HepG2 (cell line): Measurements from ENCODE around the gene KCTD5. TPM values are rescaled to one million over a fixed set of nuclear protein-coding genes. Genes with fewer than 3 reads are reported as not detected.

ENCODE experiments used
- AGO2 ChIP-seq: fragments of 200-400 bp; formaldehyde crosslinking; optimal IDR thresholded peaks from 2 replicates; pipeline ENCODE3; 2017; ENCODE audit warnings: mild to moderate bottlenecking, low read depth, low read length, moderate library complexity
- CCAR2 ChIP-seq: fragments of 200-400 bp; formaldehyde crosslinking; optimal IDR thresholded peaks from 2 replicates; pipeline ENCODE3; 2018; ENCODE audit warnings: low read depth, mild to moderate bottlenecking, low read length, moderate library complexity
- FLYWCH1 ChIP-seq: sonication (generic); formaldehyde crosslinking; IDR thresholded peaks from 2 replicates; pipeline ENCODE4 v1.8.1; 2023; ENCODE audit warnings: mild to moderate bottlenecking, missing genetic modification reagents
- FOXJ3 ChIP-seq: sonication (generic); formaldehyde crosslinking; IDR thresholded peaks from 2 replicates; pipeline ENCODE4 v1.4.0; 2020; ENCODE audit warnings: missing genetic modification reagents, mild to moderate bottlenecking, borderline replicate concordance
- GABPA ChIP-seq, 2 experiments: IDR thresholded peaks; 2 replicates each; pipeline ENCODE4 v1.6.1; 2011 to 2016; ENCODE audit warnings: low read depth in 2 of 2, low read length in 1 of 2, missing biosample characterization in 1 of 2, missing genetic modification characterization in 1 of 2
- GZF1 ChIP-seq: sonication (generic); formaldehyde crosslinking; IDR thresholded peaks from 2 replicates; pipeline ENCODE4 v1.5.1; 2020; ENCODE audit warnings: mild to moderate bottlenecking, missing genetic modification reagents
- MIER2 ChIP-seq: IDR thresholded peaks from 2 replicates; pipeline ENCODE4 v1.6.1; 2016; ENCODE audit warnings: missing biosample characterization, missing genetic modification reagents
- PHF8 ChIP-seq: sonication (generic); formaldehyde crosslinking; IDR thresholded peaks from 2 replicates; pipeline ENCODE4 v1.5.0; 2020; ENCODE audit warnings: missing genetic modification reagents
- RNF2 ChIP-seq: fragments of 450-650 bp; conservative IDR thresholded peaks from 2 replicates; pipeline ENCODE4 v1.6.1; 2016; ENCODE audit warnings: low read depth
- ZNF552 ChIP-seq: sonication (generic); formaldehyde crosslinking; IDR thresholded peaks from 2 replicates; pipeline ENCODE4 v1.9.0; 2022; ENCODE audit warnings: missing genetic modification reagents, mild to moderate bottlenecking, borderline replicate concordance
- ZNF564 ChIP-seq: sonication (generic); formaldehyde crosslinking; IDR thresholded peaks from 2 replicates; pipeline ENCODE4 v1.8.1; 2023; ENCODE audit warnings: mild to moderate bottlenecking, missing genetic modification reagents
- polyA plus RNA-seq, 8 experiments: library from polyadenylated mRNA; depleted of rRNA in 3 of 8; stranded (reverse) in 7 of 8; unstranded in 1 of 8; fragments of >200 nt; fragmentation: Illumina TruSeq in 4 of 8; extraction: Trizol in 4 of 8; gene quantifications; 2 replicates each; pipeline versions ENCODE4 v1.2.1 to v1.2.3, GENCODE V29; 2011 to 2016; ENCODE audit warnings: low read depth in 4 of 8, missing spikeins in 1 of 8, mixed read lengths in 1 of 8; ENCODE audit not compliant: insufficient read depth in 1 of 8
- total RNA-seq, 5 experiments: library from RNA; depleted of rRNA; stranded (reverse); fragments of >200 nt; fragmentation: Illumina TruSeq; extraction: Trizol; gene quantifications; 2 replicates each; pipeline ENCODE4 v1.2.3, GENCODE V29; 2016; ENCODE audit warnings: low read depth in 1 of 5
- TF ChIP-seq, protein P1 (sequence below): sonication (generic); formaldehyde crosslinking; IDR thresholded peaks from 2 replicates; pipeline ENCODE4 v1.5.1; 2020; ENCODE audit warnings: mild to moderate bottlenecking, missing genetic modification reagents, borderline replicate concordance
- TF ChIP-seq, protein P2 (sequence below): sonication (generic); formaldehyde crosslinking; IDR thresholded peaks from 2 replicates; pipeline ENCODE4 v1.4.0; 2020; ENCODE audit warnings: missing genetic modification reagents
- TF ChIP-seq, protein P3 (sequence below): sonication (generic); formaldehyde crosslinking; IDR thresholded peaks from 2 replicates; pipeline ENCODE4 v1.4.0; 2020; ENCODE audit warnings: mild to moderate bottlenecking, missing genetic modification reagents
- TF ChIP-seq, protein P4 (sequence below): IDR thresholded peaks from 2 replicates; pipeline ENCODE4 v1.6.1; 2016; ENCODE audit warnings: mild to moderate bottlenecking, missing biosample characterization, missing genetic modification reagents
- TF ChIP-seq, protein P5 (sequence below): sonication (generic); formaldehyde crosslinking; IDR thresholded peaks from 2 replicates; pipeline ENCODE4 v1.4.0; 2020; ENCODE audit warnings: missing genetic modification reagents

KCTD5 gene
- total and polyA plus RNA-seq, 2 of the 13 experiments (the other 11 are each of a cell fraction or from before 2014, with no cell fraction given): 25.4 to 29.8 TPM

DNA sequence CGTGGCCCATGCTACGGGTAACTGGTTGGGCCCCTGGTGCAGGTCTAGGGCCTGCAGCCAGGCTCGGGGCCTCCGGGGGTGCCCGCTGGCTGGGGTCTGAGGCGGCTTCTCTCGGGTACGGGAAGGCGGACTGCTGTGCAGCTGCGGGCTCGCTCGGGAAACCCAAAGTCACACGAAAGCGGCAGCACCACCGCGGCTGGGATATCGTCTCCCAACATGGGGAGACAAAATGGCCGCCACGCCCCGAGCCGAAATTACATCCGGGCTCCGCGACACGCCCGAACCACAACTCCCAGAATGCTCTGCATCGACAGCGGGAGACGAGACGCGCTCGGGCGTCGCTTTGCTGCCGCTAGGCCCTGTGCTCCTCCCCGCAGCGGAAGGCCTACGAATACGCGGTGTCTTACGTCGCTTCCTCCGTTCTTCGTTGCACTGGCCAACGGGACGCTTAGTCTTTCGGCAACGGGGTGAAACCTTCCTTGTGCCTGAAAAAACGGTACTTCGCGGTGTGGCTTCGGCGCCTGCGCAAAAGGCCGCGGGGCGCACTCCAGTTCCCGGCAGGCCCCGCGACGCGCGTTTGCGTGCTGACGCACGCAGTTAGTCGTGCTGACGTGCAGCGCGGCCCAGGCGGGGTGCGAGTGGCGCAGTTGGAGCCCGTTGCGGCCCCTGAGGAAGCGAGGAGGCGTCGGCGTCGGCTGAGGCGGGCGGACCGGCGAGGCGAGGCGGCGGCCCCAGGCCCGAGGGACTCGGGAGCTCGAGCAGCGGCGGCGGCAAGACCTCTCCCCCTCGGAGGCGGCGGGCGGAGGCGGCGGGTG is 69.9 kb downstream of the KCTD5 start, which contains the start of gene SRRM2 (continued):
- TF ChIP-seq, protein P1, sequence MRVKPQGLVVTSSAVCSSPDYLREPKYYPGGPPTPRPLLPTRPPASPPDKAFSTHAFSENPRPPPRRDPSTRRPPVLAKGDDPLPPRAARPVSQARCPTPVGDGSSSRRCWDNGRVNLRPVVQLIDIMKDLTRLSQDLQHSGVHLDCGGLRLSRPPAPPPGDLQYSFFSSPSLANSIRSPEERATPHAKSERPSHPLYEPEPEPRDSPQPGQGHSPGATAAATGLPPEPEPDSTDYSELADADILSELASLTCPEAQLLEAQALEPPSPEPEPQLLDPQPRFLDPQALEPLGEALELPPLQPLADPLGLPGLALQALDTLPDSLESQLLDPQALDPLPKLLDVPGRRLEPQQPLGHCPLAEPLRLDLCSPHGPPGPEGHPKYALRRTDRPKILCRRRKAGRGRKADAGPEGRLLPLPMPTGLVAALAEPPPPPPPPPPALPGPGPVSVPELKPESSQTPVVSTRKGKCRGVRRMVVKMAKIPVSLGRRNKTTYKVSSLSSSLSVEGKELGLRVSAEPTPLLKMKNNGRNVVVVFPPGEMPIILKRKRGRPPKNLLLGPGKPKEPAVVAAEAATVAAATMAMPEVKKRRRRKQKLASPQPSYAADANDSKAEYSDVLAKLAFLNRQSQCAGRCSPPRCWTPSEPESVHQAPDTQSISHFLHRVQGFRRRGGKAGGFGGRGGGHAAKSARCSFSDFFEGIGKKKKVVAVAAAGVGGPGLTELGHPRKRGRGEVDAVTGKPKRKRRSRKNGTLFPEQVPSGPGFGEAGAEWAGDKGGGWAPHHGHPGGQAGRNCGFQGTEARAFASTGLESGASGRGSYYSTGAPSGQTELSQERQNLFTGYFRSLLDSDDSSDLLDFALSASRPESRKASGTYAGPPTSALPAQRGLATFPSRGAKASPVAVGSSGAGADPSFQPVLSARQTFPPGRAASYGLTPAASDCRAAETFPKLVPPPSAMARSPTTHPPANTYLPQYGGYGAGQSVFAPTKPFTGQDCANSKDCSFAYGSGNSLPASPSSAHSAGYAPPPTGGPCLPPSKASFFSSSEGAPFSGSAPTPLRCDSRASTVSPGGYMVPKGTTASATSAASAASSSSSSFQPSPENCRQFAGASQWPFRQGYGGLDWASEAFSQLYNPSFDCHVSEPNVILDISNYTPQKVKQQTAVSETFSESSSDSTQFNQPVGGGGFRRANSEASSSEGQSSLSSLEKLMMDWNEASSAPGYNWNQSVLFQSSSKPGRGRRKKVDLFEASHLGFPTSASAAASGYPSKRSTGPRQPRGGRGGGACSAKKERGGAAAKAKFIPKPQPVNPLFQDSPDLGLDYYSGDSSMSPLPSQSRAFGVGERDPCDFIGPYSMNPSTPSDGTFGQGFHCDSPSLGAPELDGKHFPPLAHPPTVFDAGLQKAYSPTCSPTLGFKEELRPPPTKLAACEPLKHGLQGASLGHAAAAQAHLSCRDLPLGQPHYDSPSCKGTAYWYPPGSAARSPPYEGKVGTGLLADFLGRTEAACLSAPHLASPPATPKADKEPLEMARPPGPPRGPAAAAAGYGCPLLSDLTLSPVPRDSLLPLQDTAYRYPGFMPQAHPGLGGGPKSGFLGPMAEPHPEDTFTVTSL (CRISPR knock-in tag): peak; percentile 54
- TF ChIP-seq, protein P2, sequence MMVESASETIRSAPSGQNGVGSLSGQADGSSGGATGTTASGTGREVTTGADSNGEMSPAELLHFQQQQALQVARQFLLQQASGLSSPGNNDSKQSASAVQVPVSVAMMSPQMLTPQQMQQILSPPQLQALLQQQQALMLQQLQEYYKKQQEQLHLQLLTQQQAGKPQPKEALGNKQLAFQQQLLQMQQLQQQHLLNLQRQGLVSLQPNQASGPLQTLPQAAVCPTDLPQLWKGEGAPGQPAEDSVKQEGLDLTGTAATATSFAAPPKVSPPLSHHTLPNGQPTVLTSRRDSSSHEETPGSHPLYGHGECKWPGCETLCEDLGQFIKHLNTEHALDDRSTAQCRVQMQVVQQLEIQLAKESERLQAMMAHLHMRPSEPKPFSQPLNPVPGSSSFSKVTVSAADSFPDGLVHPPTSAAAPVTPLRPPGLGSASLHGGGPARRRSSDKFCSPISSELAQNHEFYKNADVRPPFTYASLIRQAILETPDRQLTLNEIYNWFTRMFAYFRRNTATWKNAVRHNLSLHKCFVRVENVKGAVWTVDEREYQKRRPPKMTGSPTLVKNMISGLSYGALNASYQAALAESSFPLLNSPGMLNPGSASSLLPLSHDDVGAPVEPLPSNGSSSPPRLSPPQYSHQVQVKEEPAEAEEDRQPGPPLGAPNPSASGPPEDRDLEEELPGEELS (CRISPR knock-in tag): peak; percentile 30
- TF ChIP-seq ZNF552 (no peak), FOXJ3 (CRISPR knock-in tag) (peak; percentile 60; the same call in 1 of the 2 replicates), PHF8 (peak; percentile 88), CCAR2 (no peak), ZNF564 (CRISPR knock-in tag) (peak; percentile 19; the same call in 1 of the 2 replicates), RNF2 (peak; percentile 96), FLYWCH1 (CRISPR knock-in tag) (no peak), GZF1 (CRISPR knock-in tag) (no peak), GABPA (IDR thresholded peaks at IDR 0.05; ENCODE audit: low read depth, low read length) (peak; percentile 53), GABPA (CRISPR knock-in tag; IDR thresholded peaks at IDR 0.05; ENCODE audit: low read depth) (peak; percentile 86), MIER2 (CRISPR knock-in tag) (no peak), AGO2 (peak; percentile 90)
- TF ChIP-seq, protein P3, sequence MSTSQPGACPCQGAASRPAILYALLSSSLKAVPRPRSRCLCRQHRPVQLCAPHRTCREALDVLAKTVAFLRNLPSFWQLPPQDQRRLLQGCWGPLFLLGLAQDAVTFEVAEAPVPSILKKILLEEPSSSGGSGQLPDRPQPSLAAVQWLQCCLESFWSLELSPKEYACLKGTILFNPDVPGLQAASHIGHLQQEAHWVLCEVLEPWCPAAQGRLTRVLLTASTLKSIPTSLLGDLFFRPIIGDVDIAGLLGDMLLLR (CRISPR knock-in tag): peak; percentile 48; the same call in 1 of the 2 replicates
- TF ChIP-seq, protein P4, sequence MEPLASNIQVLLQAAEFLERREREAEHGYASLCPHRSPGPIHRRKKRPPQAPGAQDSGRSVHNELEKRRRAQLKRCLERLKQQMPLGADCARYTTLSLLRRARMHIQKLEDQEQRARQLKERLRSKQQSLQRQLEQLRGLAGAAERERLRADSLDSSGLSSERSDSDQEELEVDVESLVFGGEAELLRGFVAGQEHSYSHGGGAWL (CRISPR knock-in tag): peak; percentile 15; the same call in 1 of the 2 replicates
- TF ChIP-seq, protein P5, sequence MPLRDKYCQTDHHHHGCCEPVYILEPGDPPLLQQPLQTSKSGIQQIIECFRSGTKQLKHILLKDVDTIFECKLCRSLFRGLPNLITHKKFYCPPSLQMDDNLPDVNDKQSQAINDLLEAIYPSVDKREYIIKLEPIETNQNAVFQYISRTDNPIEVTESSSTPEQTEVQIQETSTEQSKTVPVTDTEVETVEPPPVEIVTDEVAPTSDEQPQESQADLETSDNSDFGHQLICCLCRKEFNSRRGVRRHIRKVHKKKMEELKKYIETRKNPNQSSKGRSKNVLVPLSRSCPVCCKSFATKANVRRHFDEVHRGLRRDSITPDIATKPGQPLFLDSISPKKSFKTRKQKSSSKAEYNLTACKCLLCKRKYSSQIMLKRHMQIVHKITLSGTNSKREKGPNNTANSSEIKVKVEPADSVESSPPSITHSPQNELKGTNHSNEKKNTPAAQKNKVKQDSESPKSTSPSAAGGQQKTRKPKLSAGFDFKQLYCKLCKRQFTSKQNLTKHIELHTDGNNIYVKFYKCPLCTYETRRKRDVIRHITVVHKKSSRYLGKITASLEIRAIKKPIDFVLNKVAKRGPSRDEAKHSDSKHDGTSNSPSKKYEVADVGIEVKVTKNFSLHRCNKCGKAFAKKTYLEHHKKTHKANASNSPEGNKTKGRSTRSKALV (CRISPR knock-in tag): peak; percentile 57; the same call in 1 of the 2 replicates
